ENCODE results near the gene SPEM2.
A peak's percentile ranks its signal among the peaks of the same experiment; 100 is the strongest.

The SPEM2 gene

GRCh38 chr17:7417056-7417655, 8.3 kb upstream of the SPEM2 start:
- H3K4me3 ChIP-seq (ENCODE audit: low read depth, low read length), result no peak overlapping the region
- DNase-seq (ENCODE audit: low read depth), result no peak

GRCh38 chr17:7418472-7419152, 6.8 kb upstream of the SPEM2 start:
- DNase-seq (ENCODE audit: low read depth), result no peak

GRCh38 chr17:7419819-7420610, 5.4 kb upstream of the SPEM2 start, which contains the start of gene SPEM1:
Gene SPEM1 (plus strand): TSS chr17:7420324. CDS start chr17:7420385, 61 bp downstream.
- DNase-seq (ENCODE audit: low read depth), result no peak
- H3K4me3 ChIP-seq (ENCODE audit: low read depth, low read length), result no peak within 1 kb of the TSS

More at GRCh38 chr17:7418472-7419152, 6.8 kb upstream of the SPEM2 start:
- no peak overlapping the region for H3K4me3 ChIP-seq (ENCODE audit: low read depth, low read length)

- DNase-seq (ENCODE audit: low read depth), result no peak
- H3K4me3 ChIP-seq (ENCODE audit: low read depth, low read length), result no peak overlapping the region
Measured at GRCh38 chr17:7421186-7421585, 4.2 kb upstream of the SPEM2 start.

GRCh38 chr17:7423679-7424078, 1.7 kb upstream of the SPEM2 start:
- no peak overlapping the region for H3K4me3 ChIP-seq (ENCODE audit: low read depth, low read length)
- DNase-seq (ENCODE audit: low read depth), result no peak

GRCh38 chr17:7425756-7426155, 340 bp downstream of the SPEM2 start:
- no peak for DNase-seq (ENCODE audit: low read depth)
- H3K4me3 ChIP-seq (ENCODE audit: low read depth, low read length), result no peak overlapping the region

- no peak for DNase-seq (ENCODE audit: low read depth)
- H3K4me3 ChIP-seq (ENCODE audit: low read depth, low read length), result no peak overlapping the region
Measured at GRCh38 chr17:7426203-7426863, 917 bp downstream of the SPEM2 start.

- no peak for DNase-seq (ENCODE audit: low read depth)
- no peak overlapping the region for H3K4me3 ChIP-seq (ENCODE audit: low read depth, low read length)
Measured at GRCh38 chr17:7426896-7427489, 1.6 kb downstream of the SPEM2 start.

GRCh38 chr17:7427549-7427948, 2.1 kb downstream of the SPEM2 start:
- DNase-seq (ENCODE audit: low read depth), result no peak
- H3K4me3 ChIP-seq (ENCODE audit: low read depth, low read length), result no peak overlapping the region

- no peak for DNase-seq (ENCODE audit: low read depth)
Measured at GRCh38 chr17:7428557-7428956, 3.1 kb downstream of the SPEM2 start, which contains the start of gene SPEM3. Gene SPEM3 (plus strand): TSS chr17:7428857. CDS start chr17:7428903, 46 bp downstream.

GRCh38 chr17:7429722-7430121, 4.3 kb downstream of the SPEM2 start:
- no peak for DNase-seq (ENCODE audit: low read depth)
- no peak overlapping the region for H3K4me3 ChIP-seq (ENCODE audit: low read depth, low read length)

More at GRCh38 chr17:7428557-7428956, 3.1 kb downstream of the SPEM2 start, which contains the start of gene SPEM3:
- H3K4me3 ChIP-seq (ENCODE audit: low read depth, low read length), result no peak within 1 kb of the TSS

GRCh38 chr17:7431231-7431630, 5.8 kb downstream of the SPEM2 start:
- H3K4me3 ChIP-seq (ENCODE audit: low read depth, low read length), result no peak overlapping the region
- DNase-seq (ENCODE audit: low read depth), result no peak

GRCh38 chr17:7432296-7432695, 6.9 kb downstream of the SPEM2 start:
- DNase-seq (ENCODE audit: low read depth), result no peak
- no peak overlapping the region for H3K4me3 ChIP-seq (ENCODE audit: low read depth, low read length)

GRCh38 chr17:7435676-7436555, 10.5 kb downstream of the SPEM2 start:
- no peak for DNase-seq (ENCODE audit: low read depth)

GRCh38 chr17:7436556-7437368, 11.3 kb downstream of the SPEM2 start:
- peak overlapping the region; percentile 61 for H3K4me3 ChIP-seq (ENCODE audit: low read depth, low read length)
- no peak for DNase-seq (ENCODE audit: low read depth)

More at GRCh38 chr17:7435676-7436555, 10.5 kb downstream of the SPEM2 start:
- H3K4me3 ChIP-seq (ENCODE audit: low read depth, low read length), result peak overlapping the region; percentile 61

GRCh38 chr17:7437369-7437863, 12.0 kb downstream of the SPEM2 start:
- no peak for DNase-seq (ENCODE audit: low read depth)
- H3K4me3 ChIP-seq (ENCODE audit: low read depth, low read length), result peak overlapping the region; percentile 61

GRCh38 chr17:7437950-7438614, 12.7 kb downstream of the SPEM2 start:
- DNase-seq (ENCODE audit: low read depth), result no peak
- peak overlapping the region; percentile 61 for H3K4me3 ChIP-seq (ENCODE audit: low read depth, low read length)
